ENCODE results near the gene CS. TPM values are rescaled to one million over a fixed set of nuclear protein-coding genes. Genes with fewer than 3 reads are reported as not detected.
"Not testable (repeated sequence)": the region's sequence is repeated elsewhere in the genome, so short reads cannot be mapped to it uniquely, and the experiment has no call there.

Gene CS
- total and polyA plus RNA-seq, 2 of the 4 experiments (the other 2 are of a cell fraction) = 139 to 146 TPM

GRCh38 chr12:56346675-56347074 lies 46.5 kb upstream of the CS start:
- Histone ChIP-seq H3K4me3 (ENCODE audit: insufficient read depth, low read depth, low read length) (no peak overlapping the region), H2BK5ac (ENCODE audit: low read depth, low read length, poor library complexity, severe bottlenecking) (no peak overlapping the region), H3K9me3 (ENCODE audit: control insufficient read depth, insufficient read depth, low read length) (no peaks in the 10 kb centered on the region), H2BK20ac (ENCODE audit: low read depth, low read length) (no peak overlapping the region), H3K79me1 (ENCODE audit: low read depth in 1 of 2, low read length in 2 of 2) (peaks cover 0 to 9% of the 10 kb centered on the region in 2 experiments; a peak in 2 of 4 replicates), H3K27me3 (ENCODE audit: control insufficient read depth, insufficient read depth, low read length) (no peaks in the 10 kb centered on the region), H4K20me1 (ENCODE audit: insufficient read depth, low read length) (no peaks in the 10 kb centered on the region; the same call in 1 of the 2 replicates), H2AK9ac (replicated peaks; ENCODE audit: low read depth, low read length, poor library complexity) (no peak overlapping the region), H4K91ac (ENCODE audit: insufficient read depth, low read depth, low read length) (no peak overlapping the region), H4K8ac (ENCODE audit: low read depth in 2 of 2, low read length in 2 of 2) (no peak overlapping the region), H3K9me1 (ENCODE audit: insufficient read depth, low read length) (peaks cover 5% of the 10 kb centered on the region; the same call in 1 of the 2 replicates), H3K4ac (ENCODE audit: low read depth, low read length) (no peak overlapping the region), H4K5ac (ENCODE audit: low read depth, low read length) (no peak overlapping the region), H2BK15ac (ENCODE audit: low read depth, low read length) (no peak overlapping the region), H3K23ac (ENCODE audit: low read depth, low read length) (no peak overlapping the region), H3K18ac (ENCODE audit: low read depth, low read length) (no peak overlapping the region), H3K56ac (ENCODE audit: extremely low read depth, insufficient read depth, low read length) (no peak overlapping the region), H3K9ac (ENCODE audit: low read depth, low read length) (no peak overlapping the region), H3K36me3 (ENCODE audit: control insufficient read depth, insufficient read depth, low read length) (peaks cover 76% of the 10 kb centered on the region), H3K4me1 (ENCODE audit: control insufficient read depth, insufficient read depth, low read length) (no peaks in the 10 kb centered on the region), H3K14ac (replicated peaks; ENCODE audit: low read depth, low read length) (no peak overlapping the region), H2BK120ac (ENCODE audit: low read depth, low read length) (no peak overlapping the region), H2AK5ac (ENCODE audit: low read depth, low read length) (no peak overlapping the region), H2AFZ (replicated peaks; ENCODE audit: low read length, poor library complexity) (no peak overlapping the region), H3K27ac (ENCODE audit: insufficient read depth, low read length) (no peak overlapping the region), H3K4me2 (ENCODE audit: low read depth, low read length) (no peak overlapping the region)
- ATAC-seq (ENCODE audit: low read depth) (peak; percentile 29; the same call in 1 of the 2 replicates), DNase-seq (no peak)
- TF ChIP-seq MAFK (IDR thresholded peaks at IDR 0.05; ENCODE audit: low read depth, low read length) = no peak
- TF ChIP-seq, protein P1, sequence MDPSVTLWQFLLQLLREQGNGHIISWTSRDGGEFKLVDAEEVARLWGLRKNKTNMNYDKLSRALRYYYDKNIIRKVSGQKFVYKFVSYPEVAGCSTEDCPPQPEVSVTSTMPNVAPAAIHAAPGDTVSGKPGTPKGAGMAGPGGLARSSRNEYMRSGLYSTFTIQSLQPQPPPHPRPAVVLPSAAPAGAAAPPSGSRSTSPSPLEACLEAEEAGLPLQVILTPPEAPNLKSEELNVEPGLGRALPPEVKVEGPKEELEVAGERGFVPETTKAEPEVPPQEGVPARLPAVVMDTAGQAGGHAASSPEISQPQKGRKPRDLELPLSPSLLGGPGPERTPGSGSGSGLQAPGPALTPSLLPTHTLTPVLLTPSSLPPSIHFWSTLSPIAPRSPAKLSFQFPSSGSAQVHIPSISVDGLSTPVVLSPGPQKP (IDR thresholded peaks at IDR 0.05; ENCODE audit: borderline replicate concordance, low read depth, low read length) = no peak
- TF ChIP-seq SMC3 (IDR thresholded peaks at IDR 0.05; ENCODE audit: low read depth, low read length) = no peak
- TF ChIP-seq MXI1 (IDR thresholded peaks at IDR 0.05; ENCODE audit: borderline replicate concordance, low read depth, low read length) = no peak
- TF ChIP-seq MAZ (IDR thresholded peaks at IDR 0.05; ENCODE audit: borderline replicate concordance, low read depth, low read length) = no peak
- BruUV-seq (replicated peaks) = no TSS peak
- intact Hi-C loops (cut with micrococcal nuclease) = no loop called here
- 80% methylated on average over 2 of the region's 7 CpGs; no CpG with 5 or more reads in 1 of the 2 experiments for WGBS, 2 experiments (ENCODE audit: extremely low coverage in 2 of 2, insufficient read length in 1 of 2)
- in situ Hi-C loops (cut with MboI; ENCODE audit: low sequenced_read_pairs) = no loop called here
- ChIA-PET CTCF (no interaction called here), POLR2A (ENCODE audit: unreplicated experiment) (no interaction called here)
- dilution Hi-C loops (cut with HindIII; ENCODE audit: low sequenced_read_pairs, unreplicated experiment) = no loop called here

- H4K5ac ChIP-seq (ENCODE audit: low read depth, low read length); H2BK15ac ChIP-seq (ENCODE audit: low read depth, low read length); BruUV-seq (replicated peaks); H3K9me1 ChIP-seq (ENCODE audit: insufficient read depth, low read length); DNase-seq; ATAC-seq (ENCODE audit: low read depth); H3K23ac ChIP-seq (ENCODE audit: low read depth, low read length); H3K9ac ChIP-seq (ENCODE audit: low read depth, low read length); H3K9me3 ChIP-seq (ENCODE audit: control insufficient read depth, insufficient read depth, low read length); H3K27ac ChIP-seq (ENCODE audit: insufficient read depth, low read length); H3K56ac ChIP-seq (ENCODE audit: extremely low read depth, insufficient read depth, low read length); in situ Hi-C loops (cut with MboI; ENCODE audit: low sequenced_read_pairs); H3K27me3 ChIP-seq (ENCODE audit: control insufficient read depth, insufficient read depth, low read length); H4K8ac ChIP-seq (ENCODE audit: low read depth in 2 of 2, low read length in 2 of 2); H3K4me2 ChIP-seq (ENCODE audit: low read depth, low read length); H3K79me1 ChIP-seq (ENCODE audit: low read depth in 1 of 2, low read length in 2 of 2); H4K91ac ChIP-seq (ENCODE audit: insufficient read depth, low read depth, low read length); H2AK5ac ChIP-seq (ENCODE audit: low read depth, low read length); intact Hi-C loops (cut with micrococcal nuclease); H3K14ac ChIP-seq (replicated peaks; ENCODE audit: low read depth, low read length); H3K4me3 ChIP-seq (ENCODE audit: insufficient read depth, low read depth, low read length); H3K4me1 ChIP-seq (ENCODE audit: control insufficient read depth, insufficient read depth, low read length); H4K20me1 ChIP-seq (ENCODE audit: insufficient read depth, low read length); H3K18ac ChIP-seq (ENCODE audit: low read depth, low read length); H2AFZ ChIP-seq (replicated peaks; ENCODE audit: low read length, poor library complexity); H3K4ac ChIP-seq (ENCODE audit: low read depth, low read length); H2BK5ac ChIP-seq (ENCODE audit: low read depth, low read length, poor library complexity, severe bottlenecking); H2BK120ac ChIP-seq (ENCODE audit: low read depth, low read length); dilution Hi-C loops (cut with HindIII; ENCODE audit: low sequenced_read_pairs, unreplicated experiment); H2AK9ac ChIP-seq (replicated peaks; ENCODE audit: low read depth, low read length, poor library complexity); H2BK20ac ChIP-seq (ENCODE audit: low read depth, low read length): not testable (repeated sequence)
- no CpG with 5 or more reads among the region's 2 CpGs for WGBS, 2 experiments (ENCODE audit: extremely low coverage in 2 of 2, insufficient read length in 1 of 2)
- peaks cover 46% of the 10 kb centered on the region for H3K36me3 ChIP-seq (ENCODE audit: control insufficient read depth, insufficient read depth, low read length)
- ChIA-PET POLR2A (ENCODE audit: unreplicated experiment) (interaction anchor here (0.6 kb wide), 1 partner anchor 111 kb away, joined by 3 read pairs; no protein-coding TSS in a partner anchor), CTCF (interaction anchor here (1.1 kb wide), 1 partner anchor 122 kb away, joined by 6 read pairs; no protein-coding TSS in a partner anchor)
Observed at GRCh38 chr12:56342290-56342689, 42.2 kb upstream of the CS start.
